Activated CD4-positive, alpha-beta T cell treated with anti-CD3 and anti-CD28 coated beads, Interleukin-2, amount 50 U/mL, for 16 hours (primary cell): ENCODE results near the gene KCNMA1.

ENCODE experiments used
- DNase-seq: peaks from one replicate; pipeline ENCODE4 v3.0.0-alpha.2; 2020

Gene KCNMA1

DNA sequence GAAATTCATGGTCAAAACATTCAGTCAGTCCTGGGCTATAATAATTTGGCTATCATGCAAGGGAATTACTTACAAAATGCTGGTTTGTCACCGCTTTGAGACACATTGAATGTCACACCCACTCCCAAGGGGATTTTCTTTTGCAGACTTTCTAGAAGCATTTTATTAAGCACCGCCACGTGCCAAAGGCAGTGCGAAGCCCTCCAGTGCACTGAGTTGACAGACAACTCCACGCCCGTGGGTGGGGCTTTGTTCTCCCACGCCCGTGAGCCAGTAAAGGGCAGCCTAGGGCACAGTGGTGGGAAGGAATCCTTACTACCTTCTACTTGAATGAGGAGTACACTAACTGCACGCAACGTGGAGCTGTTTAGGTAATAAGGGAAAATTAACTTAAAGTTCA, 515.8 kb downstream of the KCNMA1 start:
- DNase-seq, result no peak

GRCh38 chr10:77120666-77121376, 516.8 kb downstream of the KCNMA1 start:
- DNase-seq, result no peak

DNA sequence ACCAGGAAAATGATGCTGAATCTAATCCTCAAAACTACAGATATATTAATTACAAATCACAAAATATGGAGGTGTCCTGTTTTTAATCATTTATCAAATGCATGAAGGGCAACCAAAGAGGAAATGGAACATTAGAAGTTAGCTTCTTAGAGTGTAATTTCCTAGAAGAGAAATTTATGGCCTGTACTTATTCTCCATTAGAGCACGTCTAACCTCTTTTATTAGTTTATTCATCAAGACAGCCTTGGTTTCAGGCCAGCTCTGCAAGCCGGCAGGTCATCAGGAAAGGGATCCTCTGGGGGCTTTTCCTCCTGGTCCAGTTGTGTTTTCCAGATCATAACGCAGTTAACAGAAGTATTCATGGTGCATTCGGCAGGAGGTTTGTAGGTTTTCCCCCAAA, 517.6 kb downstream of the KCNMA1 start:
- DNase-seq, result no peak

GRCh38 chr10:77118603-77119282, 518.9 kb downstream of the KCNMA1 start:
- DNase-seq, result no peak

DNA sequence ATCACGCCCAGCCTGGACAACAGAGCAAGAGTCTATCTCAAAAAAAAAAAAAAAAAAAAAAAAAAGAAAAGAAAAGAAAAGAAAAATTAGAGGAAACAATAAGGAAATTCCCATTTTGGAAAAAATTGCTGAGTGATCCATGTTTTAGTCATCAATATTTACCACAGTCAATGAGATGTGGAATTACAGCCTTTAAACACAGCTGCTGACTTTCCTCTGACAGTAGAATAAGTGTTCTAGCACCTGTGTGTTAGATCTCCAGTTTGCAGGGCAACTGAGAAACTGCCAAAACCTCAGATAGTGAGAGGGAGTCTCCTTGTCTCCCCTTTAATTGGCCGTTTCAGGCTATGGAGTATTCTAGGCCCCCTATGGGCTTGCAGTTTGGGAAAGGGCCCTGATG, 520.1 kb downstream of the KCNMA1 start:
- no peak for DNase-seq

DNA sequence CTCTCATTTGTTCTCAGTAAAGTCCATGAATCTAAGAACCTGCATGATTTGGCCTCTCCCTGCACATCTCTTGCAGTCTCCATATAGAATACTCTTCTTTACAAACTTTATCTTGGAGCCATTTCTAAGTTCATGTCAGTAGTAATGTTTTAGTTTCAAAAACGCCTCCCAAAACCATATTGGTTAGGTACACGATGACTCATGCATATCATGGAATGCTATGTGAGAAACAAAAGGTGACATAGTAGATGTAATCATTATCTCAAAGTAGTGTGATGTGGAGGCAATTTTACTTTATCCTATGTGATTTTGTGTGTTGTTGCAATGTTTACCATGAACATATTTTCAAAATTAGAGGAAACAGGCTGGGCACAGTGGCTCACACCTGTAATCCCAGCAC, 520.7 kb downstream of the KCNMA1 start:
- DNase-seq, result no peak

- no peak for DNase-seq
Observed at GRCh38 chr10:77114181-77114821, 523.3 kb downstream of the KCNMA1 start.

- DNase-seq, result peak; percentile 42
Observed at GRCh38 chr10:77111611-77112550, 525.7 kb downstream of the KCNMA1 start.

DNA sequence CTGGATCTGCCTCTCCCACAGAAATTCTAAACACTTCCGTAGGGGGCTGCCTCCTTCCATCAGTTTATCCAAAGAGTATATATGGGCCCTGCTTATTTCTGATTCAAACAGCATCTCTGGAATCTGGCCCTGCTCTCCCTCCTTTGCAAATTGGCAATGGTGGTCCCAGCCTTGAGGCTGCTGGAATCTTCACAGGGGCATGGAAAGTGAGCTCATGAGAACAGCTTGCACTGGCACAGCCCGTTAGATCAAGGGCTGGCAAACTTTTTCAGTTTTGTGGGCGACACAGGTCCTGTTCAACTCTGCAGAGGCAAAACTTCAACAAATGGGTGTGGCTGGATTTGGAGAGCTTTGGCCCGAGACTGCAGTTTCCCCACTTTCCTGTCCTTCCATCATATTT, 526.9 kb downstream of the KCNMA1 start:
- no peak for DNase-seq

DNA sequence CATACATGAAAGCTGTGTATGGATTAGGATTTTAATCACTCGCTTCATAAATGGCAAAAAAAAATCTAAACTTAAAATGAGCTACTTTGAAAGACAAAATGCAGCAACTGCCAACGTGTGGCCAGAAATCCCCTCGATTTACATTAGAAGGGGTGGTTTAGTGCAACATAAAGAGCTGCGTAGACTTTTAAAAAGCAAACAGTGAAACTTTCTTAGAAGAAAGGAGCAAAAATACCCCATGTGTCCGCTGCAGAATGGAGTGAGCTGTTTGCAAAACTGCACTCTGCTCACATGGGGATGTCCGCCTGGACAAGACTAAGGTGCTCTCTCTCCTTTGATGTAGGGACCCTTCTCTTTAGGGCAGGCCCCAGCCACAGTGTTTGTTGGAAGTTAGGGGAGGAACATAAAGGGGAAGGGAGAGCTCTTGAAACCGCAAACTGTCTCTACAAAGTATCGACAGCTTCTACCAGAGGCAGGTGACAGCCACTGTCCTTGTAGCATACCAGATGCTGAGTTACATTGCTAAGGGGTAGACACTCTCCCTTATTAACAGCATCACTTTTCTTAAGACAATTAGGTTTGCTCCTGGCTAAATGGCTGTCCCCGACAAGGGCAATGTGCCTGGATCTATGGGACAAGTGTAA, 528.1 kb downstream of the KCNMA1 start:
- no peak for DNase-seq

- DNase-seq, result no peak
Observed at GRCh38 chr10:77106676-77107075, 530.9 kb downstream of the KCNMA1 start.

GRCh38 chr10:77105761-77106221, 531.8 kb downstream of the KCNMA1 start:
- no peak for DNase-seq

- DNase-seq, result no peak
Observed at GRCh38 chr10:77104459-77104980, 533.1 kb downstream of the KCNMA1 start.

- DNase-seq, result no peak
Observed at GRCh38 chr10:77103213-77103612, 534.4 kb downstream of the KCNMA1 start.

- DNase-seq, result no peak
Observed at GRCh38 chr10:77101341-77101740, 536.3 kb downstream of the KCNMA1 start.

DNA sequence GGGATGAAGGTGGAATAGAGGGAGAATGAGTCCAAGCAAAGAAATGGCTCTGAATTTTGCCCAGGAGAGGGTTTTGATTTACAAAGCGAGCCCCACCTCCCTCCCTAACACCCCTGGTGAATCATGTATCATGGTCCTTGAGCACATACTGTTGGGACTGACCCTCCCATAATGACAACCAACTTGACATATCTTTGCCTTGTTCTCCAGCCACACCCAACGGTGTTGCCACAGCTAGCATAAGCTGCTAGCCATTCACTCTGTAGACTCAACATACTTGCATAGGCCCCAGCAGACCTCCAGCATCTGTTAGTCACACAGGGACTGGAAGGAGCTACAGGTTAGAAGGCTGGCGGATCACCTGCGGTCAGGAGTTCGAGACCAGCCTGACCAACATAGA, 538.5 kb downstream of the KCNMA1 start:
- no peak for DNase-seq

- DNase-seq, result no peak
Observed at GRCh38 chr10:77097625-77098024, 540.0 kb downstream of the KCNMA1 start.

- no peak for DNase-seq
Observed at GRCh38 chr10:77093126-77093525, 544.5 kb downstream of the KCNMA1 start.

DNA sequence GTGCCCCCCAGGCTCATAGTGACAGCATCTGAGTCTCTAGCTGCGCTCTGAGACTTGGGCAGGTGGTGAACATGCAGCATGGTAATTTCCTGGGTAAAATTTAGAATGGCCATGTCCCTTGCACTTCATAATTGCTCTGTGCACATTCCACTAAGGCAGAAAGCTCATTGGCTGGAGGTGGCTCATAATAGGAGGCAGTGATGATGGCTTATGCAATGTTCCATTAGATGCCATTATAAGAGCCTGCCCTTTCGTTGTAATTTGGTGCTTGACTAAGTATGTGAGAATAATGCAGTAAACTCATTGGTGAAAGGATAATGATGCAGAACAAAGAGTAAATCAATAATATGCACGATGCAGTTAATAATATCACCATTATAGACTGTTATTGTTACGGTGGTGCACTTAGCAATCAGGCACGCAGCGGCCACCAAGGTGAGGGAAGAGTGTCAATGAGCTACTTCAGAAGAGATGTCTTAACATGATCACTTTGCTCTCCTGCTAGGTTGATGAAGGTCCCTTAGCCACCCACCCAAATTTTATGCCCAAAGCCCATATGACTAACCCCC, 545.9 kb downstream of the KCNMA1 start:
- no peak for DNase-seq

DNA sequence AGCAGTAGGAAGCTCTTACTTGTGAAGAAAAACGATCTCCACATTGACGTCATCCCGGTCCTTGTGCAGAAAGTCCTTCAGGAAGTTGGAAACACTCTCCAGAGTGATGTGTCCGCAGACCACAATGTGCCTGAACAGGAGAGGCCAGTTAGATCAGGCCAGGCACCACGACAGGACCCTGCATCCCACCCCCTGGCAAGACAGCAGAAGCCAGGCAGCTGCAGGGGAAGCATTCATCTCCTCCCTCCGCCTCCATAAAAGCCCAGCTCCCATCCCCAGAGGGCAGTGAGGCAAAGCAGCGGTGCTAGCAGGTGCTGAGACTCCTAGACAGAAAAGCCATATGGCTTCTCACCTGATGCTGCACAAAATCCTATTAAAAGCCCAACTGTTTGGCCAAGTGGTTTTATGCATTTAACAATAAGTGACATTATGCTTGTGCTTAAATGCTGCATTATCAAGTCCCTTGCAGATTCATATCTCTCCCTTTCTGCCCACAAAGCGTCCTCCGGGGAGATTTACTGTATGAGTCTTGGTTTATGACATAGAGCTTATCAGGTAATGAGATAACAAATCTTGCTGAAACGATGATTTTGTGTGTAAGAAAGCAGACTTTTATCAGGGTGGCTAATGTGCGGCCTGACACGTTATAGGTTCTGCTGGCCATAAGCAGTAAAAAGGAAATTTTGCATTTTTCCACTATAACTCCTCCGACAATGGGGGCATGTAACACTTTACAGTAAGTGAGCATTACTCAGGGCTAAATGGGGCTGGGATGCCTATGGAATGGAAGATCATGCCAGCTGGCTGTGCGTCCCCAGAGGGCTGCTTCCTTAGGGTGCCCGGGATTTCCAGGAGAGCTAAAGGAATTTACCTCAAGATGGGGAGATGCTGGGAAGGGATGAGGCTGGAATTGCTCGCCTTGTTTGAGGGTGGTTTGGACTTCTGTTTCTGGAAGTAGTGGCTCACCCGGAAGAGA, 546.9 kb downstream of the KCNMA1 start:
- no peak for DNase-seq

- DNase-seq, result no peak
Observed at GRCh38 chr10:77087366-77087765, 550.2 kb downstream of the KCNMA1 start.
